Ascending aorta (tissue), 2 donors: ENCODE data around the gene ARID4A. TPM values are rescaled to one million over a fixed set of nuclear protein-coding genes. Genes with fewer than 3 reads are reported as not detected.
"Not testable (repeated sequence)": the region's sequence is repeated elsewhere in the genome, so short reads cannot be mapped to it uniquely, and the experiment has no call there.

Experiments
- DNase-seq, 2 donors: peaks; one replicate each; pipeline ENCODE4 v3.0.0-alpha.2; 2019; ENCODE audit warnings: low spot score in 2 of 2
- H3K27ac ChIP-seq, 2 donors: fragments of 200-600 bp; sonication (generic); one replicate each; pipeline ENCODE4 v1.5.1; 2016 to 2017; ENCODE audit warnings: mild to moderate bottlenecking in 1 of 2
- H3K27me3 ChIP-seq: fragments of 200-600 bp; sonication (generic); one replicate; pipeline ENCODE4 v1.5.1; 2017
- H3K36me3 ChIP-seq, 2 donors: fragments of 200-600 bp; sonication (generic); one replicate each; pipeline ENCODE4 v1.5.1; 2016
- H3K4me1 ChIP-seq, 2 donors: fragments of 200-600 bp; sonication (generic); one replicate each; pipeline ENCODE4 v1.5.1; 2016 to 2017; ENCODE audit warnings: mild to moderate bottlenecking in 1 of 2
- H3K4me3 ChIP-seq, 2 donors: fragments of 200-600 bp; sonication (generic); one replicate each; pipeline ENCODE4 v1.5.1; 2016 to 2017; ENCODE audit warnings: mild to moderate bottlenecking in 1 of 2
- H3K9me3 ChIP-seq, 2 donors: fragments of 200-600 bp; sonication (generic); one replicate each; pipeline ENCODE4 v1.5.1; 2016
- CTCF ChIP-seq, 3 experiments: fragments of 200-600 bp in 2 of 3; fragments of 450-650 bp in 1 of 3; sonication (generic) in 2 of 3; IDR thresholded peaks; one replicate each; pipeline ENCODE4 v1.5.1; 2016 to 2019; ENCODE audit warnings: antibody characterized with exemption in 3 of 3, mild to moderate bottlenecking in 1 of 3, moderate library complexity in 1 of 3
- intact Hi-C: fragments of 100-400 bp; cut with DNase I; formaldehyde crosslinking; loops from one replicate; pipeline ENCODE4 v1.15.1; 2023
- total RNA-seq: library from RNA; depleted of rRNA; stranded (reverse); fragments of >200 nt; gene quantifications from one replicate; pipeline ENCODE4 v1.1.0, GENCODE V29; 2016

The ARID4A gene
- total RNA-seq, 1 donor from 2014 or later: 18.2 TPM

DNA sequence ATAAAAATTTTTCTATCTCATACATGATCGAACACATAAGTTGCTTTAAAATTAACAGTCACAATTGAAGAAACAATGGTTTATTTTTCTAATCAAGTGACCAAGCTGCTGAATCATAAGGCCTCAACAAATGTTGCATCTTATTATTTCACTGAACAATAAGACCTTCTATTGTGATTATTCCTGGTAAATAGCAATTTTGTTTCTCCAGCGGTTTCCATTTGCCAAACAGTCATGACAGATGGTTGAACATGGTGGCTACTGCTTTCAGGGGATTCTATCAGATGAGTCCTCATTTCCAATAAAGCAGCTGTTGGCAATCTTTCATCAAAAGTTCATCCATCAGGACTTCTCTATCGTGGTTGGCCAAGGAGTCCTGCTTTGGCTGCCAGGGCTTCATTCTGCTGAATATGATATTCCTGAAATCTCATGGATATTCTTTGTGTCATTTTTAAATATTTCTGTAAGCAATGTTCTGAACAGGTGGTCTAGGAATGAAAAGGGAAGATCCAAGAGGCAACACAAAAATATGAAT lies 110.4 kb downstream of the ARID4A start:
- intact Hi-C loops: no loop called here
- no peaks in the 10 kb centered on the region for H3K27me3 ChIP-seq
- no peaks in the 10 kb centered on the region for H3K4me1 ChIP-seq
- no peak for TF ChIP-seq CTCF (IDR thresholded peaks at IDR 0.05)
- no peak overlapping the region for H3K4me3 ChIP-seq
- DNase-seq: no peak
- no peak overlapping the region for H3K27ac ChIP-seq
- no peaks in the 10 kb centered on the region for H3K9me3 ChIP-seq
- peaks cover 31 to 39% of the 10 kb centered on the region in 2 donors for H3K36me3 ChIP-seq

DNA sequence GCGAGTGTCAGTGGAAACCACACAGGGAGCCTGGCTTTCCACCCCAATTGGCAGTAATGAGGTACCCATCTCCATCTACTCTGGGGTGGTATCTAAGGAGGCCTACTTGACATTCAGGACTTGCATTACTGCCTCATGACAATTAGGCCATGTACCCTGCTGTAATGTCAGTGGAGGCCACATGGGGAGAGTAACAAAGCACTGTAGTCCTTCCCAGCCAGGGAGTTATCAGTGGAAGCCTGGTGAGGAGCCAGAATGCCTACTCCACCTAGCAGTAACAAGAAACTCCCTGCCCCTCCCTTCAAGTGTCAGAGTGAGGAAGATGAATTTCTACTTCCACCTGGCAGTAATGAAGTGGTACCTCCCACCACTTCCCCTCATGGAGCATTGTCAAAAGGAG lies 116.5 kb downstream of the ARID4A start:
- no peak for TF ChIP-seq CTCF (IDR thresholded peaks at IDR 0.05)
- H3K4me3 ChIP-seq: no peak overlapping the region
- H3K4me1 ChIP-seq: no peaks in the 10 kb centered on the region
- H3K27ac ChIP-seq: no peak overlapping the region
- no peaks in the 10 kb centered on the region for H3K27me3 ChIP-seq
- no peak for DNase-seq
- H3K36me3 ChIP-seq: peaks cover 30 to 35% of the 10 kb centered on the region in 2 donors
- H3K9me3 ChIP-seq: no peaks in the 10 kb centered on the region
- intact Hi-C loops: no loop called here

GRCh38 chr14:58415636-58416547 lies 117.5 kb downstream of the ARID4A start:
- Histone ChIP-seq H3K36me3 (peaks cover 22 to 31% of the 10 kb centered on the region in 2 donors), H3K9me3 (no peaks in the 10 kb centered on the region), H3K4me1 (no peaks in the 10 kb centered on the region), H3K4me3 (no peak overlapping the region), H3K27ac (no peak overlapping the region), H3K27me3 (no peaks in the 10 kb centered on the region)
- no peak for TF ChIP-seq CTCF (IDR thresholded peaks at IDR 0.05)
- no peak for DNase-seq
- intact Hi-C loops: no loop called here

DNA sequence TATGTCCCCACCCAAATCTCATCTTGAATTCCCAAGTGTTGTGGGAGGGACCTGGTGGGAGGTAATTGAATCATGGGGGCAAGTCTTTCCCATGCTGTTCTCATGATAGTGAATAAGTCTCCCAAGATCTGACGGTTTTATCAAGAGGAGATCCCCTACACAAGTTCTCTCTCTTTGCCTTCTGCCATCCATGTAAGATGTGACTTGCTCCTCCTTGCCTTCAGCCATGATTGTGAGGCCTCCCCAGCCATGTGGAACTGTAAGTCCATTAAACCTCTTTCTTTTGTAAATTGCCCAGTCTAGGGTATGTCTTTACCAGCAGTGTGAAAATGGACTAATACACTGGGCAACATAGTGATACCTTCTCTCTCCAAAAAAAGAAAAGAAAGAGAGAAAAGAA lies 118.6 kb downstream of the ARID4A start:
- not testable (repeated sequence) for DNase-seq

More for the DNA sequence above, 118.6 kb downstream of the ARID4A start:
- H3K27me3 ChIP-seq, H3K4me1 ChIP-seq, H3K27ac ChIP-seq, H3K4me3 ChIP-seq, H3K9me3 ChIP-seq, intact Hi-C loops: not testable (repeated sequence)
- H3K36me3 ChIP-seq: peaks cover 16 to 33% of the 10 kb centered on the region in 2 donors

Other genes with a start within 250 kb of the ARID4A start
- 3.8 TPM for gene ARMH4, start 146.3 kb upstream of the ARID4A start, total RNA-seq
- gene ACTR10, start 98.4 kb upstream of the ARID4A start, total RNA-seq: 32.2 TPM
- 83.3 TPM for gene PSMA3, start 53.7 kb upstream of the ARID4A start, total RNA-seq
- gene TOMM20L, start 97.4 kb downstream of the ARID4A start, total RNA-seq: not detected
- gene TIMM9, start 129.0 kb downstream of the ARID4A start, total RNA-seq: 0.96 TPM
- gene KIAA0586, start 129.2 kb downstream of the ARID4A start, total RNA-seq: 20.1 TPM